Ishikawa (cell line): ENCODE results near the gene GGACT.

Experiments used
- CEBPB ChIP-seq: IDR thresholded peaks from 2 replicates; pipeline ENCODE4 v1.6.1; 2012
- CREB1 ChIP-seq: IDR thresholded peaks from 2 replicates; pipeline ENCODE4 v1.6.1; 2012; ENCODE audit warnings: low read depth
- EGR1 ChIP-seq: IDR thresholded peaks from 2 replicates; pipeline ENCODE4 v1.6.1; 2012
- EP300 ChIP-seq: IDR thresholded peaks from 2 replicates; pipeline ENCODE4 v1.6.1; 2012; ENCODE audit warnings: borderline replicate concordance
- FOXM1 ChIP-seq: IDR thresholded peaks from 2 replicates; pipeline ENCODE4 v1.6.1; 2012; ENCODE audit warnings: low read depth, borderline replicate concordance
- NFIC ChIP-seq: IDR thresholded peaks from 2 replicates; pipeline ENCODE4 v1.6.1; 2012
- RAD21 ChIP-seq: IDR thresholded peaks from 2 replicates; pipeline ENCODE4 v1.6.1; 2012; ENCODE audit warnings: low read depth
- TAF1 ChIP-seq: IDR thresholded peaks from 2 replicates; pipeline ENCODE4 v1.6.1; 2012; ENCODE audit warnings: low read depth, mild to moderate bottlenecking
- TCF12 ChIP-seq: IDR thresholded peaks from 2 replicates; pipeline ENCODE4 v1.6.1; 2012; ENCODE audit warnings: low read depth
- TEAD4 ChIP-seq: IDR thresholded peaks from 2 replicates; pipeline ENCODE4 v1.6.1; 2012
- YY1 ChIP-seq: IDR thresholded peaks from 2 replicates; pipeline ENCODE4 v1.6.1; 2012; ENCODE audit warnings: low read depth
- ZBTB7A ChIP-seq: IDR thresholded peaks from 2 replicates; pipeline ENCODE4 v1.6.1; 2012; ENCODE audit warnings: low read depth
- TF ChIP-seq, protein P1 (sequence below): IDR thresholded peaks from 2 replicates; pipeline ENCODE4 v1.6.1; 2012
- TF ChIP-seq, protein P2 (sequence below): IDR thresholded peaks from 2 replicates; pipeline ENCODE4 v1.6.1; 2012
- TF ChIP-seq, protein P3 (sequence below): IDR thresholded peaks from 2 replicates; pipeline ENCODE4 v1.6.1; 2012; ENCODE audit warnings: low read depth, mild to moderate bottlenecking

GGACT gene

DNA sequence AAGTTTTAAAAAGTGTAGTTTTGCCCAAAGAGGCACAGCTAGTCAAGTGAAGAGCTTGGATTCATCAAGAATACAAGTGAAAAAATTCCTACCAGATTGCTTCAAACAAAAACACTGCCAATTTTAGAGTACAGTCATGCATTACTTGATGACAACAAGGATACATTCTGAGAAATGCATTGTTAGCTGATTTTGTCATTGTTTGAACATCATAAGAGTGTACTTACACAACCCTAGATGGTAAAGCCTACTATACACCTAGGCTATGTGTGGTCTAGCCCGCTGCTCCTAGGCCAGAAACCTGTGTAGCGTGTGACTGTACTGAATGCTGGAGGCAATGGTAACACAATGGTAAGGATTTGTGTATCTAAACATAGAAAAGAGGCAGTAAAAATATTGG, 44.9 kb upstream of the GGACT start:
- no peak for TF ChIP-seq ZBTB7A
- TF ChIP-seq, protein P1, sequence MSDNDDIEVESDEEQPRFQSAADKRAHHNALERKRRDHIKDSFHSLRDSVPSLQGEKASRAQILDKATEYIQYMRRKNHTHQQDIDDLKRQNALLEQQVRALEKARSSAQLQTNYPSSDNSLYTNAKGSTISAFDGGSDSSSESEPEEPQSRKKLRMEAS, result no peak
- TF ChIP-seq TAF1, result no peak
- TF ChIP-seq YY1, result no peak
- TF ChIP-seq CREB1, result no peak
- no peak for TF ChIP-seq EGR1
- TF ChIP-seq EP300, result no peak
- TF ChIP-seq, protein P2, sequence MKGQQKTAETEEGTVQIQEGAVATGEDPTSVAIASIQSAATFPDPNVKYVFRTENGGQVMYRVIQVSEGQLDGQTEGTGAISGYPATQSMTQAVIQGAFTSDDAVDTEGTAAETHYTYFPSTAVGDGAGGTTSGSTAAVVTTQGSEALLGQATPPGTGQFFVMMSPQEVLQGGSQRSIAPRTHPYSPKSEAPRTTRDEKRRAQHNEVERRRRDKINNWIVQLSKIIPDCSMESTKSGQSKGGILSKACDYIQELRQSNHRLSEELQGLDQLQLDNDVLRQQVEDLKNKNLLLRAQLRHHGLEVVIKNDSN, result no peak
- TF ChIP-seq TCF12, result no peak
- no peak for TF ChIP-seq CEBPB
- TF ChIP-seq, protein P3, sequence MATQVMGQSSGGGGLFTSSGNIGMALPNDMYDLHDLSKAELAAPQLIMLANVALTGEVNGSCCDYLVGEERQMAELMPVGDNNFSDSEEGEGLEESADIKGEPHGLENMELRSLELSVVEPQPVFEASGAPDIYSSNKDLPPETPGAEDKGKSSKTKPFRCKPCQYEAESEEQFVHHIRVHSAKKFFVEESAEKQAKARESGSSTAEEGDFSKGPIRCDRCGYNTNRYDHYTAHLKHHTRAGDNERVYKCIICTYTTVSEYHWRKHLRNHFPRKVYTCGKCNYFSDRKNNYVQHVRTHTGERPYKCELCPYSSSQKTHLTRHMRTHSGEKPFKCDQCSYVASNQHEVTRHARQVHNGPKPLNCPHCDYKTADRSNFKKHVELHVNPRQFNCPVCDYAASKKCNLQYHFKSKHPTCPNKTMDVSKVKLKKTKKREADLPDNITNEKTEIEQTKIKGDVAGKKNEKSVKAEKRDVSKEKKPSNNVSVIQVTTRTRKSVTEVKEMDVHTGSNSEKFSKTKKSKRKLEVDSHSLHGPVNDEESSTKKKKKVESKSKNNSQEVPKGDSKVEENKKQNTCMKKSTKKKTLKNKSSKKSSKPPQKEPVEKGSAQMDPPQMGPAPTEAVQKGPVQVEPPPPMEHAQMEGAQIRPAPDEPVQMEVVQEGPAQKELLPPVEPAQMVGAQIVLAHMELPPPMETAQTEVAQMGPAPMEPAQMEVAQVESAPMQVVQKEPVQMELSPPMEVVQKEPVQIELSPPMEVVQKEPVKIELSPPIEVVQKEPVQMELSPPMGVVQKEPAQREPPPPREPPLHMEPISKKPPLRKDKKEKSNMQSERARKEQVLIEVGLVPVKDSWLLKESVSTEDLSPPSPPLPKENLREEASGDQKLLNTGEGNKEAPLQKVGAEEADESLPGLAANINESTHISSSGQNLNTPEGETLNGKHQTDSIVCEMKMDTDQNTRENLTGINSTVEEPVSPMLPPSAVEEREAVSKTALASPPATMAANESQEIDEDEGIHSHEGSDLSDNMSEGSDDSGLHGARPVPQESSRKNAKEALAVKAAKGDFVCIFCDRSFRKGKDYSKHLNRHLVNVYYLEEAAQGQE, result no peak
- TF ChIP-seq RAD21, result no peak
- TF ChIP-seq NFIC, result no peak

DNA sequence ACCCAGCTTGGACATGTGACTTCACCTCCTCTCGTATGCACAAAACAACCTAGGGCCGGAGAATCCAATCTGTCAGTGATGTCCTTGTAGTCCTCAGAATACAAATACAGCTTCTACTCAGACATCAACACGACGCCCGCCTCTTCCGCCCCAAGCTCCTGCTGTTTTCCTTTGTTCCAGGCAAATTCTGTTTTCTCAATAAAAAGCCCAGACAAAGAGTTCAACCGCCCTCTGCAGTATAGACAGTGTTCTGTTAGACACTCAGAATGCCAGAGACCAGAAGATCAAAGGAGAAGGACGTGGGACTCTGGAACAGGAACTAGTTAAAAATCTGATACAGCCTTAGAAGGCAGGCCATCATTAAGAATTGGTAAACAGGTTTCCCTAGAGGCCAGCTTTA, 42.0 kb upstream of the GGACT start:
- TF ChIP-seq, protein P2, result no peak
- TF ChIP-seq CEBPB (no peak), RAD21 (no peak), EGR1 (no peak), NFIC (no peak), TCF12 (no peak), YY1 (no peak), ZBTB7A (no peak), FOXM1 (no peak), TEAD4 (no peak), TAF1 (no peak), CREB1 (no peak), EP300 (no peak)
- TF ChIP-seq, protein P1, result no peak
- TF ChIP-seq, protein P3, result no peak

DNA sequence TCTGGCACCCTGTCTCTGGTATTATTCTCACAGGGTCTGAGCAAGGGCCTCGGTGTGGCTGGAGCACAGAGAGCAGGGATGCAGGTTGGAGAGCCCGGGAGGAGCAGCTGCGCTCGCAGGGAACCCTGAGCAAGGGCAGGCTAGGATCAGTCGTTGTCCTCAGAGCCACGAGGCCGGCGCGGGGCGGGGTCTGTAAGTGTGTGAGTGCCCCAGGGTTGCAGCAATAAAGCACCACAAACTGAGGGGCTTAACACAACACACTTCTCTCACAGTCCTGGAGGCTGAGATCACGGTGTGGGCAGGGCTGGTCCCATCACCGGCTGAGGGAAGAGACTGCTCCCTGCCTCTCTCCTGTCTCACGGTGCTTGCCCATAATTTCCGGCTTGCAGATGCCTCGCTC, 38.5 kb upstream of the GGACT start:
- TF ChIP-seq, protein P2, result no peak
- TF ChIP-seq, protein P3, result no peak
- no peak for TF ChIP-seq ZBTB7A
- no peak for TF ChIP-seq FOXM1
- TF ChIP-seq CEBPB, result no peak
- no peak for TF ChIP-seq TCF12
- no peak for TF ChIP-seq TAF1
- TF ChIP-seq, protein P1, result no peak

DNA sequence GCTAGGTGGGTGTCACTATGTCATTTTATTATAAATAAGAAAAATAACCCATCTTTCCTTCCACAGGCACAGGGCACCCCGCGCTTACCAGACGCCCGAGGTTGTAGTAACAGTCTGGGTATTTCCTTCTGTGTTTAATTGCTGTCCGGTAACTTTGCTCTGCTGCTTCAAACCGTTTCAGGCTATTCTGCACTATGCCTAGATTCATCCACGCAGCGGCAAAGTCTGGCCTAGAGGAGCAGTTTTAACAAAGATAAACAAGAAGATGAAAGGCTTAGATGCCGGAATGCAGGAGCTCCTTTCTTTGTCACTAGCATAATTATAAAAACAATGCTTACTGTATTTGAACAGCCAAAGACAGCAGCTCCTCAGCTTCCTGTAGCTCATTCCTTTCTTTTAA, 36.9 kb upstream of the GGACT start:
- TF ChIP-seq FOXM1 (no peak), EGR1 (no peak), YY1 (no peak), TAF1 (no peak), CEBPB (no peak), ZBTB7A (no peak), CREB1 (no peak), NFIC (no peak), TEAD4 (no peak), TCF12 (no peak), RAD21 (no peak)
- TF ChIP-seq, protein P1, result no peak
- TF ChIP-seq, protein P3, result no peak
- TF ChIP-seq, protein P2, result no peak
